NCI-H748 treated with DMSO at 0.1 percent for 48 hours (cell line): ENCODE measurements around the gene FAM111A.

ENCODE experiments used
- DNase-seq: peaks from one replicate; lab custom pipeline; 2025; lab: John Stamatoyannopoulos, UW

FAM111A gene

DNA sequence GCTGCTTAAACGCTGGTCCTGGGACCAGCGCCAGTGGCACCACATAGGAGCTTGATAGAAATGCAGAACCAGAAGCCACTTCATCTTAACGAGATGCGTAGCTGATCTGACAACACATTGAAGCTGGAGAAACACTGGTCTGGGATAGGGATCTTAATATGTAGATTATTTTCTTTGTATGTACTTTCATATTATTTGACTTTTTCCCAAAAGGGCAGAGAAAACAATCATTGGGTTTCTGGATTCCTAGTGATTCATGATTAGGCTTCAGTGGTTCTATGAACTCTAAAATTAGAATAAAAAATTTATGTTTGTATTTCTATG lies 57.7 kb downstream of the FAM111A start:
- no peak for DNase-seq

DNA sequence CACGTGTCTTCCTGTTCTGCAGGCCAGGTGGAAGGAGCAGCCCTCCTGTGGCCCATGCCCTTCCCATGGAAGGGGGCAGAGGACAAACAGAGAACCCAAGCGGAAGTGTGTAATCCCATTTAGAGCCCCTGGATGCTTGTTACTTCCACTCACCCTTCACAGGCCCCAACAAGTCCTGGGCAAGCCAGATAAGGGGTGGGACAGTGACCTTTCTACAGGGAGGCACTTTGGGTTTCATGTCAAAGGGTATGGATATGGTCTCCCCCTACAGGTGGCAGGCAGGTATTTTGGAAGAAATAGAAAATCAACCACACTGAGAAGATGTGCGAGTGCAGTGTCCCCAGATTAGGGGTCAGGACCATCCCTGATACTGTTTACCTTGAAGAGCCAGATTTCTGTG lies 58.7 kb downstream of the FAM111A start:
- DNase-seq: no peak
